Lower leg skin (tissue), 4 donors: ENCODE measurements around the gene SDK2. TPM values are rescaled to one million over a fixed set of nuclear protein-coding genes. Genes with fewer than 3 reads are reported as not detected.

Experiments
- DNase-seq, 2 donors: peaks; one replicate each; pipeline ENCODE4 v3.0.0-alpha.2; 2019; ENCODE audit warnings: low spot score in 2 of 2
- H3K4me3 ChIP-seq: fragments of 200-600 bp; sonication (generic); 2 replicates; pipeline ENCODE4 v1.5.1; 2017; ENCODE audit warnings: mild to moderate bottlenecking, low read depth; ENCODE audit not compliant: poor library complexity, severe bottlenecking
- POLR2A ChIP-seq, 2 donors: fragments of 450-650 bp; IDR thresholded peaks; one replicate each; pipeline ENCODE4 v1.6.1; 2016 to 2017; ENCODE audit warnings: antibody characterized with exemption in 2 of 2, mild to moderate bottlenecking in 1 of 2, moderate library complexity in 1 of 2
- WGBS, 2 donors: methylation state at CpG; one replicate each; pipeline ENCODE4 v1.1.5; 2018; 5-methylcytosine and 5-hydroxymethylcytosine counted together
- intact Hi-C: fragments of 100-400 bp; cut with DNase I; formaldehyde crosslinking; loops from one replicate; pipeline ENCODE4 v1.15.0; 2023; ENCODE audit warnings: low total_unique reads
- total RNA-seq, 4 donors: library from RNA; depleted of rRNA; stranded (reverse); fragments of >200 nt; gene quantifications; one replicate each; pipeline ENCODE4 v1.1.0, GENCODE V29; 2016
- TF ChIP-seq, protein P1 (sequence below), 3 donors: fragments of 450-650 bp; IDR thresholded peaks; one replicate each; pipeline ENCODE4 v1.5.1; 2016; ENCODE audit warnings: antibody characterized with exemption in 3 of 3, mild to moderate bottlenecking in 3 of 3, moderate library complexity in 2 of 3

Gene SDK2
- total RNA-seq, 4 donors from 2014 or later, result 1.5 to 4.4 (median 1.6) TPM

DNA sequence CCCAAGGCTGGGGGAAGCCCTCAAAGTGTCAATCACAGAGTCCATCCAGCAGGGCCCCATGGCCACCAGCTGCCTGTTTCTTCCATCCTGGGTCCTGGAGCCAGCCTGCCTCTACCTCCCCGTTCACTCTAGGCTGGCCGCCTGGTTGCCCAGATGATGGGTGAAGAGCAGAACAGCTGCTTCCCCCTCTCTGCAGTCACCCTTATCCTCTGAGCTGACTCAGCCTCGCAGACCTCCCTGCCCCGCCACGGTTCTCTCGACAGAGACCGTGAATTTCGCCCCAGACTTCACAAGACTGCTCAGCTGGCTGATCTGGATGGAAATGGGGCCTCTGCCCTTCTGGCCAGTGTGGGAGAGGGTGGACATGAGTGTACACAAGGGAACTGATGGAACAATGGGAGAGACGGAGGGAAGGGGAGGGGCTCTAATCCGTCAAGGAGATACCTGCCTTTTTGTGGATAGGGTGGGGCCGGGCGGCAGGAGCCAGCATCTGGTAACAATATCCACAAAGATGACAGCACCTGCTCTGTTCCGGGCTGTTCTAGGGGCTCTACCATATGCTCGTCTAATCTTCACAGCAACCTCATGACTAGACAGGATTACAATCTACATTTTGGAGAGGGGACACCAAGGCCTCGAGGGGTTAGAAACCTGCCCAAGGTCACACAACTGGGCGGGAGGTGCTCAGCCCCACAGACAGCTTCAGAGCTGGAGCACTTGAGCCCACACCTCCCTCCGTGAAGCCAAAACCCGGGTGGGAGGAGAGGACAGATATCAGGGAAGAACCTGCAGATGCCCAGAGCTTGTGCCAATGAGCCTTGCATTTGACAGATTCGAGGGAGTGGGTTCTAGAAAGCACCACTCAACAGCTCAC lies 136.0 kb downstream of the SDK2 start:
- no peak overlapping the region for H3K4me3 ChIP-seq
- intact Hi-C loops, result no loop called here
- TF ChIP-seq, protein P1, sequence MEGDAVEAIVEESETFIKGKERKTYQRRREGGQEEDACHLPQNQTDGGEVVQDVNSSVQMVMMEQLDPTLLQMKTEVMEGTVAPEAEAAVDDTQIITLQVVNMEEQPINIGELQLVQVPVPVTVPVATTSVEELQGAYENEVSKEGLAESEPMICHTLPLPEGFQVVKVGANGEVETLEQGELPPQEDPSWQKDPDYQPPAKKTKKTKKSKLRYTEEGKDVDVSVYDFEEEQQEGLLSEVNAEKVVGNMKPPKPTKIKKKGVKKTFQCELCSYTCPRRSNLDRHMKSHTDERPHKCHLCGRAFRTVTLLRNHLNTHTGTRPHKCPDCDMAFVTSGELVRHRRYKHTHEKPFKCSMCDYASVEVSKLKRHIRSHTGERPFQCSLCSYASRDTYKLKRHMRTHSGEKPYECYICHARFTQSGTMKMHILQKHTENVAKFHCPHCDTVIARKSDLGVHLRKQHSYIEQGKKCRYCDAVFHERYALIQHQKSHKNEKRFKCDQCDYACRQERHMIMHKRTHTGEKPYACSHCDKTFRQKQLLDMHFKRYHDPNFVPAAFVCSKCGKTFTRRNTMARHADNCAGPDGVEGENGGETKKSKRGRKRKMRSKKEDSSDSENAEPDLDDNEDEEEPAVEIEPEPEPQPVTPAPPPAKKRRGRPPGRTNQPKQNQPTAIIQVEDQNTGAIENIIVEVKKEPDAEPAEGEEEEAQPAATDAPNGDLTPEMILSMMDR (IDR thresholded peaks at IDR 0.05), result no peak
- no peak for TF ChIP-seq POLR2A (IDR thresholded peaks at IDR 0.05)
- no peak for DNase-seq
- WGBS, 2 donors, result 74 to 82% methylated on average over 18 to 19 of the region's 19 CpGs

DNA sequence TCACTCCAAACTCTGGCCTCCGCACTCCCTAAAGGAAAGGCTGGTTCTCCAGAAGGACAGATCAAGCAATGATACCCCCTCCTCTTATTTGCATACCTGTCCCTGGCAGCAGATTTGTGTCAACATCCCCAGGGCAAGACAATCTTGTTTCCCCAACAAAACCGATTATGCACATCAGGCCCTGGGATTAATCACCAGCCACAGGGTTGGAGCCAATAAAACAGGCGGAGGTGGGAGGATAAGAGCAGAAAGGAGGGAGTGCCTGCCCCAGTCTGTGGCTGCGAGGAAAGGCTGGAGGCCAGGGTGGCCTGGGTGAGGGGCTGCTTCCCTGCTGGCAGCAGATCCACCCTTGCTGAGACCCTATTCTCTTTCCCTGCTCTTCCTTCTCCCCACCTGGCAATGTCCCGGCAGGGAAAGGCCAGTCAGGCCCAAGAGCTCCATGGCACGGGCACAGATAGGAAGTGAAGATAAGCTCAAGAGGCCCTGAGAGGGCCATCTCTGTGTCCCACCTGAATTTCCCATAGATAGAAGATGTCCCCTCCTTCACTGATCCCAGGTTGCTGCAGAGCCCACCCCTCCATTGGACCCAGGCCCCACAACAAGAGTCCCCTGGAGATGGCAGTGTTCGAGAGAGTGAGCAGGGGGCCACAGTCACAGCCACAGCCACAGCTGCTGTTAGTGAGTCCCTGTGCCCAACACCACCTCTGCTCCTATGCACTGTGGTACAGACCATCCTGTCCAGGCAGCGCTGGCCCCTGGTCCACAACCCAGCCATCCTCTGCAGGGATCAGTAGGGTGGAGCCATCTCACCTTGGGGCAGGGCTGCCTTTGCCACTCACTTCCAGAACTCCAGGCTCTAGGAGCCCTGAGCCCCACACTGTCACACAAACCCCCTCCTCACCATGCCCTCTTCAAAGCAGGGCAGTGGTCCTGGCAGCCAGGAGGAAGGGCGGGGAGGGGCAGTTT lies 137.5 kb downstream of the SDK2 start:
- TF ChIP-seq POLR2A (IDR thresholded peaks at IDR 0.05), result no peak
- no peak for DNase-seq
- WGBS, 2 donors, result 64 to 70% methylated on average over 8 to 9 of the region's 9 CpGs

GRCh38 chr17:73503560-73503959 lies 140.7 kb downstream of the SDK2 start:
- intact Hi-C loops, result no loop called here
- 41 to 76% methylated on average over 2 of the region's 2 CpGs for WGBS, 2 donors
- H3K4me3 ChIP-seq, result no peak overlapping the region
- TF ChIP-seq, protein P1 (IDR thresholded peaks at IDR 0.05), result no peak
- TF ChIP-seq POLR2A (IDR thresholded peaks at IDR 0.05), result no peak
- no peak for DNase-seq

More for the DNA sequence above, 137.5 kb downstream of the SDK2 start:
- H3K4me3 ChIP-seq, result no peak overlapping the region
- intact Hi-C loops, result no loop called here

GRCh38 chr17:73500414-73500999 lies 143.7 kb downstream of the SDK2 start:
- intact Hi-C loops, result no loop called here
- 68 to 72% methylated on average over 2 of the region's 2 CpGs for WGBS, 2 donors
- TF ChIP-seq, protein P1 (IDR thresholded peaks at IDR 0.05), result no peak
- no peak for TF ChIP-seq POLR2A (IDR thresholded peaks at IDR 0.05)
- DNase-seq, result no peak
- no peak overlapping the region for H3K4me3 ChIP-seq

- TF ChIP-seq POLR2A (IDR thresholded peaks at IDR 0.05), result no peak
- TF ChIP-seq, protein P1 (IDR thresholded peaks at IDR 0.05), result no peak
- 76 to 82% methylated on average over 14 of the region's 14 CpGs for WGBS, 2 donors
- intact Hi-C loops, result no loop called here
- DNase-seq, result no peak
- H3K4me3 ChIP-seq, result no peak overlapping the region
These were observed 145.2 kb downstream of the SDK2 start for GRCh38 chr17:73498886-73499554.
